GM13977 (cell line): ENCODE measurements around the gene EGR2.

Source experiments
- DNase-seq: peaks from one replicate; pipeline ENCODE4 v3.0.0; 2012; ENCODE audit warnings: low spot score
- CTCF ChIP-seq: IDR thresholded peaks from 2 replicates; pipeline ENCODE4 v1.5.1; 2012; ENCODE audit warnings: mild to moderate bottlenecking, control low read depth; ENCODE audit not compliant: insufficient read depth; ENCODE audit errors: extremely low read depth, missing control alignments
- in situ Hi-C: fragments of 300-500 bp; cut with MboI; formaldehyde crosslinking; loops from one replicate; pipeline ENCODE4 v1.12.0; 2022; ENCODE audit warnings: low sequenced_read_pairs, low pct_unique_long_range_greater_than_20kb, mixed read lengths, inconsistent platforms; ENCODE audit not compliant: unreplicated experiment

Gene EGR2

DNA sequence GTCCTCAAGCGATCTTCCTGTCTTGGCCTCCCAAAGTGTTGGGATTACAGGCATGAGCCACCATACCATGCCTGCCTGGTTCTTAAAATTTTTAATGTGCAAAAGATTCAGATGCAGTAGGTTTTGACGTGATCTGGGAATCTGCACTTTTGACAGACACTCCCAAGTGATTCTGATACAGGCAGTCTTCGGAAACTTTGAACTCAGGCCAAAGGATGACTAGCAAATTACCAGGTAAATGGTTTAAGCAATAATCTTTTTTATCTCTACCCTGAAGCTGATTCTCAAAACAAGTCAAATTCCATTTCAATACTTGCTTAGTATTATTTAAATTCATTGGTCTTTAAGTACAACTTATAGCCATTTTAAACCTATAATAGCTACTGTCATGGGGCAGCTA is 14.3 kb downstream of the EGR2 start:
- no peak for TF ChIP-seq CTCF
- no peak for DNase-seq
- in situ Hi-C loops = no loop called here

DNA sequence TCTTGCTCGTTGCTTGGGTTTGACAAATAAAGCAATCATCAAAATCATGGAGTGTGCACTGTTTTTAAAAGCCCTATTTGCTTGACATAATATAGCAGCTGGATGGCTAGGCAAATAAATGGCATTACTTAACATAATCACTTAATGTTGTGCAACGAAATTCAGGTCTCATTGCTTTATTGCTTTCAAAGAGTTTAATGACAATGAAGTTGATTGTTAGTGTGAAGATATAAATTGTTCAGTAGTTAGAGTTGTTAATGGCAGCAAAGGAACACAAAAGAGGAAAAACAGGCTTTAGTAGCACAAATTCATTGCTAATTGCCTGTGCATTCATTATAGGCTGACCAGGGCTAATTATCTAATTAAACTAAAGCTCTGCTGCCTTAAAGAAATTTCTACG is 19.3 kb downstream of the EGR2 start:
- in situ Hi-C loops = no loop called here
- no peak for DNase-seq
- TF ChIP-seq CTCF = no peak

- in situ Hi-C loops = no loop called here
- DNase-seq = no peak
- no peak for TF ChIP-seq CTCF
Measured at GRCh38 chr10:62795762-62796161, 20.4 kb downstream of the EGR2 start.

DNA sequence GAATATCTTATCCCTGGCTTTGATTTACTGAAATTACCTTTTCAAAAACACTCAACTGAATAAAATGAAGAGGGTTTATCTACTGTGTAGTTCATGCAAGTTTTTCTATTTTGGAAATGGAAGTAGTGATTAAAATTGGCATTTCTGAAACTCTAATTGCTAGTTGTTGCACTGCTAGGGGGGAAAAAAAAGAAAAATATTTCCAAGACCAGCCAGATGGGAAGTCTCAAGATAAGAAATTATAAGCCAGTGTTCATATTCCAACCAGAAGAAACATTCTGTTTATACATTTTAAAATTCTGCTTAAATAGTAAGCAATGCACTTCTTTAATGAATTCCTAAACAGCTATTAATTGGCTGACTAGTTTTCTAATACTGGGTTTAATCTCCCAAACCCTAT is 21.1 kb downstream of the EGR2 start:
- no peak for TF ChIP-seq CTCF
- no peak for DNase-seq
- in situ Hi-C loops = no loop called here

DNA sequence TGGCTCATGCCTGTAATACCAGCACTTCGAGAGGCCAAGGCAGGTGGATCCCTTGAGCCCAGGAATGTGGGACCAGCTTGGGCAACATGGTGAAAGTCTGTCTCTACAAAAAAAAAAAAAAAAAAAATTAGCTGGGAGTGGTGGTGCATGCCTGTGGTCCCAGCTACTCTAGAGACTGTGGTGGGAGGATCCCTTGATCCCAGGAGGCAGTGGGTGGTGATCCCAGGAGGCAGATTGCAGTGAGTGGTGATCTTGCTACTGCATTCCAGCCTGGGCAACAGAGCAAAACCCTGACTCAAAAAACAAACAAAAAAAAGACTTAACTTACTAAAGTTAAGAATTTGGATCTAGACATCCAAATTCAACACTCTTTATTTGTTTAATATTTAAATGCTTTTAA is 21.9 kb downstream of the EGR2 start:
- DNase-seq = no peak

GRCh38 chr10:62792261-62792660 is 23.9 kb downstream of the EGR2 start:
- in situ Hi-C loops = no loop called here

More for the DNA sequence above, 21.9 kb downstream of the EGR2 start:
- no peak for TF ChIP-seq CTCF
- in situ Hi-C loops = no loop called here

More at GRCh38 chr10:62792261-62792660, 23.9 kb downstream of the EGR2 start:
- TF ChIP-seq CTCF = no peak
- no peak for DNase-seq
